SJCRH30 (cell line): ENCODE measurements around the gene PCDHA7. TPM values are rescaled to one million over a fixed set of nuclear protein-coding genes. Genes with fewer than 3 reads are reported as not detected.
"Not testable (repeated sequence)": the region's sequence is repeated elsewhere in the genome, so short reads cannot be mapped to it uniquely, and the experiment has no call there.

Source experiments
- DNase-seq, 2 experiments: peaks; one replicate each; pipeline ENCODE4 v3.0.0-alpha.2; 2015 to 2020
- H3K27ac ChIP-seq: fragments of 250-450 bp; sonication (Bioruptor Pico); 2 replicates; pipeline ENCODE4 v1.5.1; 2020; ENCODE audit warnings: mild to moderate bottlenecking, moderate library complexity
- H3K27me3 ChIP-seq: fragments of 250-450 bp; sonication (Bioruptor Pico); 2 replicates; pipeline ENCODE4 v1.5.1; 2020; ENCODE audit warnings: mild to moderate bottlenecking, moderate library complexity
- H3K36me3 ChIP-seq: fragments of 250-450 bp; sonication (Bioruptor Pico); 2 replicates; pipeline ENCODE4 v1.5.1; 2020; ENCODE audit warnings: mild to moderate bottlenecking, moderate library complexity
- H3K4me1 ChIP-seq: fragments of 250-450 bp; sonication (Bioruptor Pico); 2 replicates; pipeline ENCODE4 v1.5.1; 2020; ENCODE audit warnings: mild to moderate bottlenecking, moderate library complexity
- H3K4me3 ChIP-seq: fragments of 250-450 bp; sonication (Bioruptor Pico); 2 replicates; pipeline ENCODE4 v1.5.1; 2020; ENCODE audit warnings: mild to moderate bottlenecking, moderate library complexity
- H3K9me3 ChIP-seq: fragments of 250-450 bp; sonication (Bioruptor Pico); replicated peaks from 2 replicates; pipeline ENCODE4 v1.5.1; 2020; ENCODE audit warnings: mild to moderate bottlenecking, moderate library complexity
- total RNA-seq: library from RNA; depleted of rRNA; stranded (reverse); fragments of >200 nt; shearing (Covaris generic); gene quantifications from 2 replicates; pipeline ENCODE4 v1.2.3, GENCODE V29; 2014; rRNA removed

PCDHA7 gene
- total RNA-seq, 1 experiment from 2014 or later: not detected

GRCh38 chr5:140870221-140871201, 36.4 kb downstream of the PCDHA7 start:
- Histone ChIP-seq H3K36me3 (no peaks in the 10 kb centered on the region), H3K9me3 (no peaks in the 10 kb centered on the region), H3K4me1 (no peaks in the 10 kb centered on the region), H3K4me3 (no peak overlapping the region), H3K27me3 (no peaks in the 10 kb centered on the region), H3K27ac (no peak overlapping the region)
- DNase-seq: no peak

GRCh38 chr5:140875085-140876065, 41.3 kb downstream of the PCDHA7 start, which contains the start of gene PCDHA12:
Gene PCDHA12, plus strand, starts transcription at chr5:140875308. Its CDS starts 165 bp downstream, at chr5:140875473.
- Histone ChIP-seq H3K9me3 (no peaks in the 10 kb centered on the region), H3K27me3 (no peaks in the 10 kb centered on the region), H3K36me3 (no peaks in the 10 kb centered on the region), H3K4me3 (no peak within 1 kb of the TSS), H3K27ac (no peak within 1 kb of the TSS), H3K4me1 (no peaks in the 10 kb centered on the region)
- DNase-seq: no peak

- not testable (repeated sequence) for DNase-seq
Observed at GRCh38 chr5:140876541-140877261, 42.6 kb downstream of the PCDHA7 start.

GRCh38 chr5:140877262-140877581, 43.2 kb downstream of the PCDHA7 start:
- Histone ChIP-seq H3K9me3 (no peaks in the 10 kb centered on the region), H3K4me3 (no peak overlapping the region), H3K27me3 (no peaks in the 10 kb centered on the region), H3K27ac (no peak overlapping the region), H3K4me1 (no peaks in the 10 kb centered on the region), H3K36me3 (no peaks in the 10 kb centered on the region)
- no peak for DNase-seq

More at GRCh38 chr5:140876541-140877261, 42.6 kb downstream of the PCDHA7 start:
- H3K27ac ChIP-seq, H3K9me3 ChIP-seq, H3K27me3 ChIP-seq, H3K36me3 ChIP-seq, H3K4me3 ChIP-seq, H3K4me1 ChIP-seq: not testable (repeated sequence)

GRCh38 chr5:140881889-140882590, 48.0 kb downstream of the PCDHA7 start, which contains the start of gene PCDHA13:
Gene PCDHA13, plus strand, starts transcription at chr5:140882124. Its CDS starts 145 bp downstream, at chr5:140882269.
- H3K4me1 ChIP-seq: no peaks in the 10 kb centered on the region
- DNase-seq: no peak
- no peak within 1 kb of the TSS for H3K27ac ChIP-seq
- no peaks in the 10 kb centered on the region for H3K9me3 ChIP-seq
- no peak within 1 kb of the TSS for H3K4me3 ChIP-seq
- no peaks in the 10 kb centered on the region for H3K36me3 ChIP-seq
- H3K27me3 ChIP-seq: no peaks in the 10 kb centered on the region

GRCh38 chr5:140882591-140882899, 48.5 kb downstream of the PCDHA7 start:
- Histone ChIP-seq H3K27ac (no peak overlapping the region), H3K36me3 (no peaks in the 10 kb centered on the region), H3K27me3 (no peaks in the 10 kb centered on the region), H3K9me3 (no peaks in the 10 kb centered on the region), H3K4me1 (no peaks in the 10 kb centered on the region), H3K4me3 (no peak overlapping the region)
- peak in 1 of 2 experiments; percentile 40 for DNase-seq

- Histone ChIP-seq H3K4me3 (no peak overlapping the region), H3K9me3 (no peaks in the 10 kb centered on the region), H3K27ac (no peak overlapping the region), H3K4me1 (no peaks in the 10 kb centered on the region), H3K36me3 (no peaks in the 10 kb centered on the region), H3K27me3 (peaks cover 3% of the 10 kb centered on the region; the same call in 1 of the 2 replicates)
- DNase-seq: no peak
Observed at GRCh38 chr5:140883373-140883772, 49.3 kb downstream of the PCDHA7 start.

- no peaks in the 10 kb centered on the region for H3K4me1 ChIP-seq
- H3K27ac ChIP-seq: no peak overlapping the region
- peaks cover 4% of the 10 kb centered on the region; the same call in 1 of the 2 replicates for H3K27me3 ChIP-seq
- no peak for DNase-seq
- H3K36me3 ChIP-seq: no peaks in the 10 kb centered on the region
- no peaks in the 10 kb centered on the region for H3K9me3 ChIP-seq
- no peak overlapping the region for H3K4me3 ChIP-seq
Observed at GRCh38 chr5:140883927-140884697, 50.0 kb downstream of the PCDHA7 start.

Other genes with a start within 250 kb of the PCDHA7 start
- 0.18 and 0.38 TPM in 2 replicates for gene CD14, start 201.1 kb upstream of the PCDHA7 start, total RNA-seq
- 11.1 and 11.3 TPM in 2 replicates for gene TMCO6, start 194.8 kb upstream of the PCDHA7 start, total RNA-seq
- 86.0 and 106 TPM in 2 replicates for gene NDUFA2, start 186.6 kb upstream of the PCDHA7 start, total RNA-seq
- 94.5 and 100 TPM in 2 replicates for gene IK, start 186.4 kb upstream of the PCDHA7 start, total RNA-seq
- gene WDR55, start 169.4 kb upstream of the PCDHA7 start, total RNA-seq: 15.5 and 17.9 TPM in 2 replicates
- gene DND1, start 160.7 kb upstream of the PCDHA7 start, total RNA-seq: 0.41 and 1.8 TPM in 2 replicates
- 75.2 and 82.0 TPM in 2 replicates for gene HARS1, start 142.9 kb upstream of the PCDHA7 start, total RNA-seq
- 27.1 TPM in 2 replicates for gene HARS2, start 142.8 kb upstream of the PCDHA7 start, total RNA-seq
- 62.4 and 67.9 TPM in 2 replicates for gene ZMAT2, start 133.8 kb upstream of the PCDHA7 start, total RNA-seq
- not detected in 2 replicates for gene PCDHA1, start 48.1 kb upstream of the PCDHA7 start, total RNA-seq
- not detected in 2 replicates for gene PCDHA2, start 39.4 kb upstream of the PCDHA7 start, total RNA-seq
- gene PCDHA3, start 33.2 kb upstream of the PCDHA7 start, total RNA-seq: 0.02 TPM in 1 of 2 replicates, not detected in the other
- not detected in 2 replicates for gene PCDHA4, start 27.2 kb upstream of the PCDHA7 start, total RNA-seq
- gene PCDHA5, start 12.7 kb upstream of the PCDHA7 start, total RNA-seq: 0.08 and 0.18 TPM in 2 replicates
- 0.10 TPM in 1 of 2 replicates, not detected in the other for gene PCDHA6, start 6.3 kb upstream of the PCDHA7 start, total RNA-seq
- 0.05 and 0.08 TPM in 2 replicates for gene PCDHA8, start 6.9 kb downstream of the PCDHA7 start, total RNA-seq
- gene PCDHA9, start 14.1 kb downstream of the PCDHA7 start, total RNA-seq: 0.02 TPM in 1 of 2 replicates, not detected in the other
- 0.05 and 0.16 TPM in 2 replicates for gene PCDHA10, start 21.6 kb downstream of the PCDHA7 start, total RNA-seq
- gene PCDHA11, start 34.7 kb downstream of the PCDHA7 start, total RNA-seq: not detected in 2 replicates
- not detected in 2 replicates for gene PCDHA12, start 41.0 kb downstream of the PCDHA7 start, total RNA-seq
- 0.05 TPM in 1 of 2 replicates, not detected in the other for gene PCDHA13, start 47.9 kb downstream of the PCDHA7 start, total RNA-seq
- gene PCDHAC1, start 92.0 kb downstream of the PCDHA7 start, total RNA-seq: not detected in 2 replicates
- 0.08 TPM in 1 of 2 replicates, not detected in the other for gene PCDHAC2, start 132.2 kb downstream of the PCDHA7 start, total RNA-seq
- not detected in 2 replicates for gene PCDHB1, start 217.1 kb downstream of the PCDHA7 start, total RNA-seq